CD14-positive monocyte (primary cell): ENCODE results near the gene CLEC17A. TPM values are rescaled to one million over a fixed set of nuclear protein-coding genes. Genes with fewer than 3 reads are reported as not detected.
A peak's percentile ranks its signal among the peaks of the same experiment; 100 is the strongest.

ENCODE experiments used
- DNase-seq, 3 donors: peaks; one replicate each; pipeline ENCODE4 v3.0.0-alpha.2; 2011 to 2022
- H2AFZ ChIP-seq: 2 replicates; pipeline ENCODE4 v1.6.0; 2012; ENCODE audit warnings: mild to moderate bottlenecking, low read depth, low read length, inconsistent platforms; ENCODE audit not compliant: insufficient read depth, poor library complexity, severe bottlenecking
- H3K27ac ChIP-seq, 2 donors: 1 replicate in 1 of 2; 2 replicates in 1 of 2; pipeline ENCODE4 v1.5.1; 2012 to 2013; ENCODE audit warnings: low read length in 2 of 2, control low read depth in 1 of 2, inconsistent platforms in 1 of 2, low read depth in 1 of 2, mild to moderate bottlenecking in 1 of 2
- H3K27me3 ChIP-seq, 2 donors: one replicate each; pipeline versions ENCODE4 v1.6.0 to v1.6.1; 2011 to 2013; ENCODE audit warnings: low read length in 2 of 2; ENCODE audit not compliant: control insufficient read depth in 2 of 2, insufficient read depth in 2 of 2
- H3K36me3 ChIP-seq, 2 donors: replicated peaks in 1 of 2; 1 replicate in 1 of 2; 2 replicates in 1 of 2; pipeline versions ENCODE4 v1.5.1 to v1.6.1; 2012 to 2013; ENCODE audit warnings: low read length in 2 of 2, control low read depth in 1 of 2, inconsistent platforms in 1 of 2, mild to moderate bottlenecking in 1 of 2; ENCODE audit not compliant: insufficient read depth in 2 of 2, control insufficient read depth in 1 of 2
- H3K4me1 ChIP-seq, 2 donors: 1 replicate in 1 of 2; 2 replicates in 1 of 2; pipeline versions ENCODE4 v1.5.1 to v1.6.1; 2012 to 2013; ENCODE audit warnings: low read length in 2 of 2, control low read depth in 1 of 2, inconsistent platforms in 1 of 2, mild to moderate bottlenecking in 1 of 2, moderate library complexity in 1 of 2; ENCODE audit not compliant: insufficient read depth in 2 of 2, control insufficient read depth in 1 of 2
- H3K4me2 ChIP-seq: replicated peaks from 2 replicates; pipeline ENCODE3; 2012; ENCODE audit warnings: low read length, moderate library complexity, mild to moderate bottlenecking; ENCODE audit not compliant: poor library complexity, severe bottlenecking; ENCODE audit errors: extremely low read depth
- H3K4me3 ChIP-seq, 3 experiments: fragments of 200-600 bp in 1 of 3; sonication (generic) in 1 of 3; replicated peaks in 1 of 3; 1 replicate in 2 of 3; 2 replicates in 1 of 3; pipeline ENCODE4 v1.5.1; 2011 to 2013; ENCODE audit warnings: low read length in 3 of 3, mild to moderate bottlenecking in 3 of 3, control low read depth in 2 of 3, low read depth in 2 of 3, inconsistent platforms in 1 of 3, moderate library complexity in 1 of 3
- H3K79me2 ChIP-seq: 2 replicates; pipeline ENCODE4 v1.6.0; 2012; ENCODE audit warnings: mild to moderate bottlenecking, control low read depth, inconsistent platforms, low read length, moderate library complexity; ENCODE audit not compliant: insufficient read depth
- H3K9ac ChIP-seq: 2 replicates; pipeline ENCODE4 v1.6.0; 2017; ENCODE audit warnings: low read length, mild to moderate bottlenecking; ENCODE audit not compliant: insufficient read depth, poor library complexity, severe bottlenecking
- H3K9me3 ChIP-seq, 2 donors: replicated peaks in 1 of 2; 1 replicate in 1 of 2; 2 replicates in 1 of 2; pipeline versions ENCODE4 v1.5.1 to v1.6.1; 2012 to 2013; ENCODE audit warnings: low read length in 2 of 2, control low read depth in 1 of 2; ENCODE audit not compliant: control insufficient read depth in 1 of 2, insufficient read depth in 1 of 2
- H4K20me1 ChIP-seq: 2 replicates; pipeline ENCODE4 v1.6.0; 2012; ENCODE audit warnings: mild to moderate bottlenecking, low read length, control low read depth, moderate library complexity; ENCODE audit not compliant: insufficient read depth
- H3K27ac Mint-ChIP-seq, 7 donors: one replicate each; pipeline ENCODE4 v1.8.0; 2020; ENCODE audit warnings: mild to moderate bottlenecking in 7 of 7, mixed read lengths in 7 of 7, moderate library complexity in 6 of 7, inconsistent platforms in 2 of 7
- H3K27me3 Mint-ChIP-seq, 3 donors: one replicate each; pipeline ENCODE4 v1.8.0; 2021 to 2022; ENCODE audit warnings: low read depth in 3 of 3, mild to moderate bottlenecking in 3 of 3, mixed read lengths in 3 of 3, moderate library complexity in 3 of 3, inconsistent platforms in 1 of 3
- H3K36me3 Mint-ChIP-seq, 2 donors: one replicate each; pipeline ENCODE4 v1.8.0; 2020; ENCODE audit warnings: mixed read lengths in 2 of 2, inconsistent platforms in 1 of 2, mild to moderate bottlenecking in 1 of 2
- H3K4me1 Mint-ChIP-seq: one replicate; pipeline ENCODE4 v1.8.0; 2020; ENCODE audit warnings: mild to moderate bottlenecking, mixed read lengths
- H3K4me3 Mint-ChIP-seq, 2 donors: one replicate each; pipeline ENCODE4 v1.8.0; 2020; ENCODE audit warnings: mild to moderate bottlenecking in 2 of 2, mixed read lengths in 2 of 2, moderate library complexity in 1 of 2
- H3K9me3 Mint-ChIP-seq, 7 donors: one replicate each; pipeline ENCODE4 v1.8.0; 2020 to 2022; ENCODE audit warnings: mixed read lengths in 7 of 7, mild to moderate bottlenecking in 6 of 7, moderate library complexity in 6 of 7, inconsistent platforms in 2 of 7
- WGBS: methylation state at CpG from one replicate; pipeline ENCODE4 v1.1.5; 2013; ENCODE audit warnings: missing lambda C conversion rate; ENCODE audit not compliant: insufficient coverage; 5-methylcytosine and 5-hydroxymethylcytosine counted together
- intact Hi-C, 2 donors: fragments of 100-400 bp; cut with micrococcal nuclease; formaldehyde crosslinking; loops; one replicate each; pipeline versions ENCODE4 v1.15.0 to v1.15.1; 2023
- polyA plus RNA-seq, 3 donors: library from polyadenylated mRNA; depleted of rRNA in 1 of 3; unstranded in 2 of 3; stranded (reverse) in 1 of 3; fragments of 300-500 nt in 2 of 3; fragments of >200 nt in 1 of 3; fragmentation: Illumina TruSeq in 2 of 3; gene quantifications; 1 replicate in 2 of 3; 2 replicates in 1 of 3; pipeline ENCODE4 v1.2.3, GENCODE V29; 2012 to 2021
- TF ChIP-seq, protein P1 (sequence below): fragments of 200-600 bp; IDR thresholded peaks from one replicate; pipeline ENCODE4 v1.8.0; 2022; ENCODE audit warnings: antibody characterized with exemption, mild to moderate bottlenecking

Gene CLEC17A
- polyA plus RNA-seq, 3 donors = 0.62 to 3.4 (median 2.6) TPM

DNA sequence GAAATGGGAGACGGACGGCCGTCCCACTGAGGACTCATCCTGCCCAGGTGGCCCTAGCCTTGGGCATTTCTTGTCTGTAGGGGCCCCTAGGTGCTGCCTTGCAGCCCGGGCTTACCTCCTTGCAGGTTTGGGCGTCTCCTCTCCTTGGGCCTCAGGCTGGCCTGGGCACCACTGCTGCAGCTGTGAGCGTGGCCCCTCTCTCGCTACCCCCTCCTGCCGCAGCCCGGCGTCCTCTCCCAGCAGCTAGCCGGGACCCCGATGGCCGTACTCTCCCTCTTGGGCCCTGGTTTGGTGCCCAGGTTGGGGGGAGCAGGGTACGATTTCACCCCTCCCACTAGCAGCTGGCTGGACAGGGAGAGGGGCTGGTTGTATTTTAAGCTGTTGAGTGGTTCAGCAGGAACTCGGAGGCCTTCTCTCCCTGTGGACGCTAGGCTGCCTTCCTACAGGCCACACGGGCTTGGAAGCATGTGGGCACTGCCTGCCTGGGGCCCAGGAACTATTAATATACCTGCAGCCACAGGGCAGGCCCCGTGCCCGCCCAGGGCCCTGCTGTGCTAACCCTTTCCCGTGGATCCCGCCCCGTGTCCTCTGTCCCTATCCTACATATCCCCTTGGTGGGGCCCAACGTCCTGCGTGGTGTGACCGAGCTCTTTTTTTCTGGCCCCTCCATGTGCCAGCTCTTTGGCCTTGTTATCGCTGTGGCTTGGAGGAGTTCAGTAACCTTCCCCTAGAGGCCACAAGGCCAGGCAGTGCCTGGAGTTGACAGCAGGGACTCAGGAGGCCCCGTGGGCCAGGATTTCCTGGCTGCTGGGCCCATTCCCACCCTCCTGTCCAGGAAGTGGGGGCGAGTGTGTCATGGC, 22.7 kb upstream of the CLEC17A start:
- 53% methylated on average over 13 of the region's 28 CpGs for WGBS
- no peak overlapping the region for H3K27ac ChIP-seq
- no peak overlapping the region for H2AFZ ChIP-seq

DNA sequence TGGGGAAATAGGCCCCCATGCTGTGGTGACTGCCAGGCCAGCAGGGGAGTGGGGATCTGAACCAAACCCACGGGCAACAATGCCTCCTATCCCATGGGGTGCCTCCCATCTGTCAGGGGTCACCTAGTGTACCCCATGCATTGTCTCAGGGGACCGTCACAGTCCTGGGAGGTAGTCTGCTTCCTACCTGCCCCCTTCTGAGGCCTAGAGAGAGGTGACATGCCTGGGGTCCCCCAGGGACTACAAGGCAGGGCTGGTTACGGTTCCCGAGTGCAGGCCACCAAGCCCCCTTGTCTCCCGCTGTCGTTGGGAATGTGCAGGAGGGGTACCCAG, 22.1 kb upstream of the CLEC17A start:
- Mint-ChIP-seq H3K27me3 (peaks cover 0 to under 1% (median 0%) of the 10 kb centered on the region in 3 donors), H3K9me3 (peaks cover 0 to 3% (median 0%) of the 10 kb centered on the region in 7 donors), H3K4me3 (no peak overlapping the region), H3K27ac (peak overlapping the region in 1 of 7 donors; percentile 54), H3K36me3 (peaks cover 10 to 17% of the 10 kb centered on the region in 2 donors), H3K4me1 (peaks cover 8% of the 10 kb centered on the region)
- H3K36me3 ChIP-seq = peaks cover 10 to 12% of the 10 kb centered on the region in 2 donors
- intact Hi-C loops = no loop called here
- H3K27me3 ChIP-seq = no peaks in the 10 kb centered on the region
- H2AFZ ChIP-seq = no peak overlapping the region
- DNase-seq = no peak
- WGBS = 89% methylated on average over 6 of the region's 6 CpGs
- no peak overlapping the region for H3K27ac ChIP-seq
- H3K9ac ChIP-seq = no peak overlapping the region
- H4K20me1 ChIP-seq = peaks cover 7% of the 10 kb centered on the region
- H3K4me3 ChIP-seq = no peak overlapping the region
- TF ChIP-seq, protein P1, sequence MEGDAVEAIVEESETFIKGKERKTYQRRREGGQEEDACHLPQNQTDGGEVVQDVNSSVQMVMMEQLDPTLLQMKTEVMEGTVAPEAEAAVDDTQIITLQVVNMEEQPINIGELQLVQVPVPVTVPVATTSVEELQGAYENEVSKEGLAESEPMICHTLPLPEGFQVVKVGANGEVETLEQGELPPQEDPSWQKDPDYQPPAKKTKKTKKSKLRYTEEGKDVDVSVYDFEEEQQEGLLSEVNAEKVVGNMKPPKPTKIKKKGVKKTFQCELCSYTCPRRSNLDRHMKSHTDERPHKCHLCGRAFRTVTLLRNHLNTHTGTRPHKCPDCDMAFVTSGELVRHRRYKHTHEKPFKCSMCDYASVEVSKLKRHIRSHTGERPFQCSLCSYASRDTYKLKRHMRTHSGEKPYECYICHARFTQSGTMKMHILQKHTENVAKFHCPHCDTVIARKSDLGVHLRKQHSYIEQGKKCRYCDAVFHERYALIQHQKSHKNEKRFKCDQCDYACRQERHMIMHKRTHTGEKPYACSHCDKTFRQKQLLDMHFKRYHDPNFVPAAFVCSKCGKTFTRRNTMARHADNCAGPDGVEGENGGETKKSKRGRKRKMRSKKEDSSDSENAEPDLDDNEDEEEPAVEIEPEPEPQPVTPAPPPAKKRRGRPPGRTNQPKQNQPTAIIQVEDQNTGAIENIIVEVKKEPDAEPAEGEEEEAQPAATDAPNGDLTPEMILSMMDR = no peak
- no peaks in the 10 kb centered on the region for H3K9me3 ChIP-seq
- H3K79me2 ChIP-seq = peaks cover 36% of the 10 kb centered on the region
- no peak overlapping the region for H3K4me2 ChIP-seq
- H3K4me1 ChIP-seq = peaks cover 6% of the 10 kb centered on the region in 2 donors

More for the DNA sequence above, 22.7 kb upstream of the CLEC17A start:
- Mint-ChIP-seq H3K9me3 (peaks cover 0 to 3% (median 0%) of the 10 kb centered on the region in 7 donors), H3K27ac (peak overlapping the region in 3 of 7 donors; percentile 21 to 69 (median 54)), H3K27me3 (peaks cover 0 to 2% (median 0%) of the 10 kb centered on the region in 3 donors), H3K4me1 (peaks cover 8% of the 10 kb centered on the region), H3K36me3 (peaks cover 7 to 11% of the 10 kb centered on the region in 2 donors), H3K4me3 (no peak overlapping the region)
- TF ChIP-seq, protein P1 = no peak
- DNase-seq = no peak
- Histone ChIP-seq H3K36me3 (peaks cover 6% of the 10 kb centered on the region in 2 donors), H3K27me3 (no peaks in the 10 kb centered on the region), H3K4me3 (no peak overlapping the region), H4K20me1 (peaks cover 8% of the 10 kb centered on the region), H3K79me2 (peaks cover 36% of the 10 kb centered on the region), H3K4me2 (no peak overlapping the region), H3K9me3 (no peaks in the 10 kb centered on the region), H3K9ac (no peak overlapping the region), H3K4me1 (peaks cover 6% of the 10 kb centered on the region in 2 donors)
- intact Hi-C loops = loop anchor here in 1 of 2 donors (10.0 kb wide), 1 partner anchor 335 kb away; no protein-coding TSS in a partner anchor
